ENCODE results near the gene RAB31.

DNA sequence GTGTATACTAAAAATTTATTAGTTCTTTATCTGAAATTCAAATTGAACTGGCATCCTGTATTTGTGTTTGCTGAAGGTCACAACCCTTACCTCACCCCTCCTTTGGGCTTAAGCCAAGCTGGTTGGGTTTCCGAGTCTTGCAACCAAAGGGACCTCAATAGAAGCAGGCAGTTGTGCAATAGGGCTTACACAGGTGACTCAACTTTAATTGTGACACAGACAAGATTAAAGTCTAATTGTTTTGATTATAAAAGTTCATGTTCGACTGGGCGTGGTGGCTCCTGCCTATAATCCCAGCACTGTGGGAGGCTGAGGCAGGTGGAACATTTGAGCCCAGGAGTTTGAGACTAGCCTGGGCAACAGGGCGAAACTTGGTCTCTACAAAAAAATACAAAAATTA lies 71.5 kb downstream of the RAB31 start:
- TF ChIP-seq, protein P1, sequence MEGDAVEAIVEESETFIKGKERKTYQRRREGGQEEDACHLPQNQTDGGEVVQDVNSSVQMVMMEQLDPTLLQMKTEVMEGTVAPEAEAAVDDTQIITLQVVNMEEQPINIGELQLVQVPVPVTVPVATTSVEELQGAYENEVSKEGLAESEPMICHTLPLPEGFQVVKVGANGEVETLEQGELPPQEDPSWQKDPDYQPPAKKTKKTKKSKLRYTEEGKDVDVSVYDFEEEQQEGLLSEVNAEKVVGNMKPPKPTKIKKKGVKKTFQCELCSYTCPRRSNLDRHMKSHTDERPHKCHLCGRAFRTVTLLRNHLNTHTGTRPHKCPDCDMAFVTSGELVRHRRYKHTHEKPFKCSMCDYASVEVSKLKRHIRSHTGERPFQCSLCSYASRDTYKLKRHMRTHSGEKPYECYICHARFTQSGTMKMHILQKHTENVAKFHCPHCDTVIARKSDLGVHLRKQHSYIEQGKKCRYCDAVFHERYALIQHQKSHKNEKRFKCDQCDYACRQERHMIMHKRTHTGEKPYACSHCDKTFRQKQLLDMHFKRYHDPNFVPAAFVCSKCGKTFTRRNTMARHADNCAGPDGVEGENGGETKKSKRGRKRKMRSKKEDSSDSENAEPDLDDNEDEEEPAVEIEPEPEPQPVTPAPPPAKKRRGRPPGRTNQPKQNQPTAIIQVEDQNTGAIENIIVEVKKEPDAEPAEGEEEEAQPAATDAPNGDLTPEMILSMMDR (conservative IDR thresholded peaks at IDR 0.05; ENCODE audit: low read depth, low read length): no peak
- TF ChIP-seq EZH2 (IDR thresholded peaks at IDR 0.05; ENCODE audit: borderline replicate concordance, low read depth, low read length, poor library complexity, severe bottlenecking): no peak
